22Rv1 (cell line): Measurements from ENCODE around the gene APOL5.
A peak's percentile ranks its signal among the peaks of the same experiment; 100 is the strongest.

Experiments used
- H3K27ac ChIP-seq: fragments of 450-650 bp; 2 replicates; pipeline ENCODE4 v1.5.1; 2017
- CTCF ChIP-seq: fragments of 450-650 bp; IDR thresholded peaks from 2 replicates; pipeline ENCODE4 v1.5.1; 2017; ENCODE audit warnings: mild to moderate bottlenecking
- ZFX ChIP-seq: fragments of 450-650 bp; IDR thresholded peaks from 2 replicates; pipeline ENCODE4 v1.6.1; 2017; ENCODE audit warnings: antibody characterized with exemption, borderline replicate concordance

The APOL5 gene

DNA sequence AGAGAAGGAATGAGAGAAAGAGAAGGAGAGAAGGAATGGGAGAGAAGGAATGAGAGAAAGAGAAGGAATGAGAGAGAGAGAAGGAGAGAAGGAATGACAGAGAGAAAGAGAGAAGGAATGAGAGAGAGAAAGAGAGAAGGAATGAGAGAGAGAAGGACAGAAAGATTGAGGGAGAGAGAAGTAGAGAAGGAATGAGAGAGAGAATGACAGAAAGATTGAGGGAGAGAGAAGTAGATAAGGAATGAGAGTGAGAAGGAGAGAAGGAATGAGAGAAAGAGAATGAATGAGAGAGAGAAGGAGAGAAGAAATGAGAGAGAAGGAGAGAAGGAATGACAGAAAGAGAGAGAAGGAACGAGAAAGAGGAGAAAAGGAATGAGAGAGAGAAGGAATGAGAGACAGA, 34.1 kb upstream of the APOL5 start:
- TF ChIP-seq CTCF: no peak
- TF ChIP-seq ZFX: no peak
- no peak overlapping the region for H3K27ac ChIP-seq

- peak; percentile 17; the same call in 1 of the 2 replicates for TF ChIP-seq CTCF
- no peak for TF ChIP-seq ZFX
- H3K27ac ChIP-seq: no peak overlapping the region
Measured at GRCh38 chr22:35684270-35684700, 33.4 kb upstream of the APOL5 start.

GRCh38 chr22:35684732-35685131, 32.9 kb upstream of the APOL5 start:
- TF ChIP-seq CTCF: no peak
- no peak for TF ChIP-seq ZFX
- no peak overlapping the region for H3K27ac ChIP-seq

DNA sequence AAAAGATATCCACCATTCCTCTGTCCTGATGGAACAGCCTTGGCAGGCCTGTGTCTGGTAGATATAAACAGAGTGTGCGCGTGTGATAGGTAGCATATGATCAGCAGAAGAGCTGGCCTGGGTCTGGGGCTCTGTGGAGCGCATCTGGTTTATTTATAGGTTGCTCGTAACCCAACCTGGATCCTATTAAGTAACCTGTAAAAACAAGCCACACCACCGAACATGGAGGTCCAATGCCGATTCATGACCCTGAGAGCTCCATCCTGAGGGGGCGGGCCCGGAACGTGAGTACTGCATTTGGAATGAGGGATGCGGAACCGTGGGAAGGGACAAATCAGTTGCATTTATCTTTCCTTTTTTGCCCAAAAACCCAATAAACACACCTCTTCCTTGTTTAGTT, 31.9 kb upstream of the APOL5 start:
- no peak overlapping the region for H3K27ac ChIP-seq
- TF ChIP-seq ZFX (no peak), CTCF (no peak)

DNA sequence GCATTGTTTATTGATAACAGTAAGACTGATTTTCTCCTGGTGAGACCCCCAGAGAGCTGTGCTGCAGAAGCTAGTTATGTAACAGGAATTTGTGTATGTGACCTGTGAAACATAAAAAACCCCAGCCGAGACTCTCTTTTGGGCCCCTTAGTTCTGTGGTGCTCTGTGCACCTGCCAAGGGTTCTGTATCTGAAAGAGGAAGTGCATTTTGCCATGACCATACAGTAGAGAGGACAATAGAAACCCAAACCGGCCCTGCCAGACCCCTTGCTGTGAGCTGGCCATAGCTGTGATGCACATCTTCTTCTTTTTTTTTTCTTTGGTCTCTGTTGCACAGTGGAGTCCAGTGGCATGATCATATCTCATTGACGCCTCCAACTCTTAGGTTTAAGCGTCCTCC, 31.4 kb upstream of the APOL5 start:
- no peak for TF ChIP-seq ZFX
- TF ChIP-seq CTCF: no peak
- no peak overlapping the region for H3K27ac ChIP-seq

- no peak overlapping the region for H3K27ac ChIP-seq
- TF ChIP-seq ZFX (no peak), CTCF (no peak)
Measured at GRCh38 chr22:35687461-35687860, 30.2 kb upstream of the APOL5 start.

- H3K27ac ChIP-seq: no peak overlapping the region
- TF ChIP-seq CTCF: no peak
- TF ChIP-seq ZFX: no peak
Measured at GRCh38 chr22:35688913-35689675, 28.6 kb upstream of the APOL5 start.
